ENCODE data around the gene SEC11C. TPM values are rescaled to one million over a fixed set of nuclear protein-coding genes. Genes with fewer than 3 reads are reported as not detected.

Gene SEC11C
- total and polyA plus RNA-seq, 2 of the 13 experiments (the other 11 are each of a cell fraction or from before 2014, with no cell fraction given) = 71.9 to 297 TPM

DNA sequence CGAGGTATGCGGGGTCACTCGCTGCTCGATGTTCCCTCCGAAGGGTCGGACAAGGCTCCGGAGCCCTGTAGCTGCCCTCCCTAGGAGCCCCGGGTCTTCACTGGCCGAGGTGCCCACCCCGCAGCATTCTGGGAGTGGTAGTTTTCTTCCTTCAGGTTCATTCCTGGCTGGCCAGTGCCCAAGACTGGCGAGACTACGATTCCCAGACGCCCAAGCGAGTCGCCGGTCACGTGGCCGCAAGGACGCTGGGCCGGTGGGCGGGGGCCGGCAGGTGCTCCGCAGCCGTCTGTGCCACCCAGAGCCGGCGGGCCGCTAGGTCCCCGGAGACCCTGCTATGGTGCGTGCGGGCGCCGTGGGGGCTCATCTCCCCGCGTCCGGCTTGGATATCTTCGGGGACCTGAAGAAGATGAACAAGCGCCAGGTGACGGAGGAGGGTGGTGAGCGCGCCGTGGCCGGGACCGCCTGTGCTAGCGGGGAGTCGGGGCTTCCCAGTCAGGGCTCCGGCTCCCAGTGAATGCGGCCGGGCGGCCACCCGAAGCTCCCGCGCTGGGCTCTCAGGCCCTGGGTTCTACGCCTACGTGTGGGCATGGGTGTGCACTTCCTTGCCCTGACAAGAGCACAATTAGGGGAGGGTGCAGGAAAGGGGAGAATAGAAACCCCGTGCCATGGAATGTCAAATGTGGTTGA lies at the start of gene SEC11C (continued):
- TF ChIP-seq, protein P1, sequence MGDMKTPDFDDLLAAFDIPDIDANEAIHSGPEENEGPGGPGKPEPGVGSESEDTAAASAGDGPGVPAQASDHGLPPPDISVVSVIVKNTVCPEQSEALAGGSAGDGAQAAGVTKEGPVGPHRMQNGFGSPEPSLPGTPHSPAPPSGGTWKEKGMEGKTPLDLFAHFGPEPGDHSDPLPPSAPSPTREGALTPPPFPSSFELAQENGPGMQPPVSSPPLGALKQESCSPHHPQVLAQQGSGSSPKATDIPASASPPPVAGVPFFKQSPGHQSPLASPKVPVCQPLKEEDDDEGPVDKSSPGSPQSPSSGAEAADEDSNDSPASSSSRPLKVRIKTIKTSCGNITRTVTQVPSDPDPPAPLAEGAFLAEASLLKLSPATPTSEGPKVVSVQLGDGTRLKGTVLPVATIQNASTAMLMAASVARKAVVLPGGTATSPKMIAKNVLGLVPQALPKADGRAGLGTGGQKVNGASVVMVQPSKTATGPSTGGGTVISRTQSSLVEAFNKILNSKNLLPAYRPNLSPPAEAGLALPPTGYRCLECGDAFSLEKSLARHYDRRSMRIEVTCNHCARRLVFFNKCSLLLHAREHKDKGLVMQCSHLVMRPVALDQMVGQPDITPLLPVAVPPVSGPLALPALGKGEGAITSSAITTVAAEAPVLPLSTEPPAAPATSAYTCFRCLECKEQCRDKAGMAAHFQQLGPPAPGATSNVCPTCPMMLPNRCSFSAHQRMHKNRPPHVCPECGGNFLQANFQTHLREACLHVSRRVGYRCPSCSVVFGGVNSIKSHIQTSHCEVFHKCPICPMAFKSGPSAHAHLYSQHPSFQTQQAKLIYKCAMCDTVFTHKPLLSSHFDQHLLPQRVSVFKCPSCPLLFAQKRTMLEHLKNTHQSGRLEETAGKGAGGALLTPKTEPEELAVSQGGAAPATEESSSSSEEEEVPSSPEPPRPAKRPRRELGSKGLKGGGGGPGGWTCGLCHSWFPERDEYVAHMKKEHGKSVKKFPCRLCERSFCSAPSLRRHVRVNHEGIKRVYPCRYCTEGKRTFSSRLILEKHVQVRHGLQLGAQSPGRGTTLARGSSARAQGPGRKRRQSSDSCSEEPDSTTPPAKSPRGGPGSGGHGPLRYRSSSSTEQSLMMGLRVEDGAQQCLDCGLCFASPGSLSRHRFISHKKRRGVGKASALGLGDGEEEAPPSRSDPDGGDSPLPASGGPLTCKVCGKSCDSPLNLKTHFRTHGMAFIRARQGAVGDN (CRISPR knock-in tag; IDR thresholded peaks at IDR 0.05) = peak; percentile 82
- TF ChIP-seq TP53 (CRISPR knock-in tag; conservative IDR thresholded peaks at IDR 0.05) (0 out of 2 replicates have a peak, but pooled peaks have one; percentile 9), SRSF1 (optimal IDR thresholded peaks at IDR 0.05; ENCODE audit: low read depth, low read length) (peak; percentile 63), MIER2 (CRISPR knock-in tag; IDR thresholded peaks at IDR 0.05) (no peak), BRCA1 (CRISPR knock-in tag; IDR thresholded peaks at IDR 0.05) (no peak), KAT2B (IDR thresholded peaks at IDR 0.05; ENCODE audit: borderline replicate concordance, low read depth, low read length) (no peak), GATAD1 (CRISPR knock-in tag; IDR thresholded peaks at IDR 0.05) (peak; percentile 88), ZNF660 (CRISPR knock-in tag; IDR thresholded peaks at IDR 0.05; ENCODE audit: borderline replicate concordance, low read depth) (no peak), ZNF3 (CRISPR knock-in tag; IDR thresholded peaks at IDR 0.05) (no peak), ZZZ3 (CRISPR knock-in tag; IDR thresholded peaks at IDR 0.05; ENCODE audit: borderline replicate concordance) (peak; percentile 37; the same call in 1 of the 2 replicates), ZFP62 (CRISPR knock-in tag; IDR thresholded peaks at IDR 0.05) (peak; percentile 84; the same call in 1 of the 2 replicates), ELF1 (CRISPR knock-in tag; IDR thresholded peaks at IDR 0.05) (peak; percentile 52; the same call in 1 of the 2 replicates), ZNF24 (IDR thresholded peaks at IDR 0.05) (no peak), DPF2 (CRISPR knock-in tag; IDR thresholded peaks at IDR 0.05; ENCODE audit: borderline replicate concordance, low read depth) (no peak), ZNF205 (CRISPR knock-in tag; IDR thresholded peaks at IDR 0.05) (no peak; the same call in 1 of the 2 replicates), ZSCAN21 (CRISPR knock-in tag; IDR thresholded peaks at IDR 0.05; ENCODE audit: borderline replicate concordance) (no peak; the same call in 1 of the 2 replicates), ZNF878 (CRISPR knock-in tag; IDR thresholded peaks at IDR 0.05) (no peak), ZNF234 (CRISPR knock-in tag; conservative IDR thresholded peaks at IDR 0.05) (no peak)
- TF ChIP-seq, protein P2, sequence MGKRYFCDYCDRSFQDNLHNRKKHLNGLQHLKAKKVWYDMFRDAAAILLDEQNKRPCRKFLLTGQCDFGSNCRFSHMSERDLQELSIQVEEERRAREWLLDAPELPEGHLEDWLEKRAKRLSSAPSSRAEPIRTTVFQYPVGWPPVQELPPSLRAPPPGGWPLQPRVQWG (CRISPR knock-in tag; IDR thresholded peaks at IDR 0.05; ENCODE audit: borderline replicate concordance, low read depth) = no peak
- TF ChIP-seq, protein P3, sequence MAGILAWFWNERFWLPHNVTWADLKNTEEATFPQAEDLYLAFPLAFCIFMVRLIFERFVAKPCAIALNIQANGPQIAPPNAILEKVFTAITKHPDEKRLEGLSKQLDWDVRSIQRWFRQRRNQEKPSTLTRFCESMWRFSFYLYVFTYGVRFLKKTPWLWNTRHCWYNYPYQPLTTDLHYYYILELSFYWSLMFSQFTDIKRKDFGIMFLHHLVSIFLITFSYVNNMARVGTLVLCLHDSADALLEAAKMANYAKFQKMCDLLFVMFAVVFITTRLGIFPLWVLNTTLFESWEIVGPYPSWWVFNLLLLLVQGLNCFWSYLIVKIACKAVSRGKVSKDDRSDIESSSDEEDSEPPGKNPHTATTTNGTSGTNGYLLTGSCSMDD (CRISPR knock-in tag; IDR thresholded peaks at IDR 0.05) = no peak
- TF ChIP-seq, protein P4, sequence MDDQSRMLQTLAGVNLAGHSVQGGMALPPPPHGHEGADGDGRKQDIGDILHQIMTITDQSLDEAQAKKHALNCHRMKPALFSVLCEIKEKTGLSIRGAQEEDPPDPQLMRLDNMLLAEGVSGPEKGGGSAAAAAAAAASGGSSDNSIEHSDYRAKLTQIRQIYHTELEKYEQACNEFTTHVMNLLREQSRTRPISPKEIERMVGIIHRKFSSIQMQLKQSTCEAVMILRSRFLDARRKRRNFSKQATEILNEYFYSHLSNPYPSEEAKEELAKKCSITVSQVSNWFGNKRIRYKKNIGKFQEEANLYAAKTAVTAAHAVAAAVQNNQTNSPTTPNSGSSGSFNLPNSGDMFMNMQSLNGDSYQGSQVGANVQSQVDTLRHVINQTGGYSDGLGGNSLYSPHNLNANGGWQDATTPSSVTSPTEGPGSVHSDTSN (CRISPR knock-in tag; IDR thresholded peaks at IDR 0.05; ENCODE audit: borderline replicate concordance) = no peak
- TF ChIP-seq, protein P5, sequence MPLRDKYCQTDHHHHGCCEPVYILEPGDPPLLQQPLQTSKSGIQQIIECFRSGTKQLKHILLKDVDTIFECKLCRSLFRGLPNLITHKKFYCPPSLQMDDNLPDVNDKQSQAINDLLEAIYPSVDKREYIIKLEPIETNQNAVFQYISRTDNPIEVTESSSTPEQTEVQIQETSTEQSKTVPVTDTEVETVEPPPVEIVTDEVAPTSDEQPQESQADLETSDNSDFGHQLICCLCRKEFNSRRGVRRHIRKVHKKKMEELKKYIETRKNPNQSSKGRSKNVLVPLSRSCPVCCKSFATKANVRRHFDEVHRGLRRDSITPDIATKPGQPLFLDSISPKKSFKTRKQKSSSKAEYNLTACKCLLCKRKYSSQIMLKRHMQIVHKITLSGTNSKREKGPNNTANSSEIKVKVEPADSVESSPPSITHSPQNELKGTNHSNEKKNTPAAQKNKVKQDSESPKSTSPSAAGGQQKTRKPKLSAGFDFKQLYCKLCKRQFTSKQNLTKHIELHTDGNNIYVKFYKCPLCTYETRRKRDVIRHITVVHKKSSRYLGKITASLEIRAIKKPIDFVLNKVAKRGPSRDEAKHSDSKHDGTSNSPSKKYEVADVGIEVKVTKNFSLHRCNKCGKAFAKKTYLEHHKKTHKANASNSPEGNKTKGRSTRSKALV (CRISPR knock-in tag; IDR thresholded peaks at IDR 0.05) = no peak
